DOHH2 (cell line): ENCODE results near the gene RGS3.

Source experiments
- EZH2phosphoT487 ChIP-seq: fragments of 200-600 bp; sonication (generic); IDR thresholded peaks from 2 replicates; pipeline ENCODE4 v1.6.1; 2017; ENCODE audit warnings: borderline replicate concordance, mild to moderate bottlenecking, antibody characterized with exemption, low read length, moderate library complexity, mixed read lengths
- TF ChIP-seq, protein P1 (sequence below): fragments of 200-600 bp; sonication (generic); IDR thresholded peaks from one replicate; pipeline ENCODE4 v1.5.1; 2014; ENCODE audit warnings: antibody characterized with exemption, mild to moderate bottlenecking, low read depth, low read length; ENCODE audit not compliant: poor library complexity, severe bottlenecking

DNA sequence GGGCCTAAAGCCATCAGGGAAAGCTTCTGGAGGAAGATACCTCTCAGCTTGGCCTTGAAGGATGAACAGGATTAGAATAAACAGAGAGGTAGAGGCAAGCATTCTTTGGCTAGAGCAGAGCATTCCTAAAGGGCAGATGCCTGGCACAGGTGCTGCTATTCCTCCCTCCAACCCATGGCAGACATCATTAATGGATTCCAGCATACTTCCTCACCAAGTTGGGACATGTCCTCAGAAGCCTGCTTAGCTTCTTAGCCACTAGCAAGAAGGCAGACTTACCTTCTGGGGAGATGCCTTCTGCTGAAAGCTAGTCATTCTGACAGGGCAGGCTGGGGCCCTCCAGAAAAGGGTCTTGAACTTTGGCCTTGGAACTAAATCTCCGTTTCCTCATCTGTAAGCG, 122.0 kb downstream of the RGS3 start:
- TF ChIP-seq, protein P1, sequence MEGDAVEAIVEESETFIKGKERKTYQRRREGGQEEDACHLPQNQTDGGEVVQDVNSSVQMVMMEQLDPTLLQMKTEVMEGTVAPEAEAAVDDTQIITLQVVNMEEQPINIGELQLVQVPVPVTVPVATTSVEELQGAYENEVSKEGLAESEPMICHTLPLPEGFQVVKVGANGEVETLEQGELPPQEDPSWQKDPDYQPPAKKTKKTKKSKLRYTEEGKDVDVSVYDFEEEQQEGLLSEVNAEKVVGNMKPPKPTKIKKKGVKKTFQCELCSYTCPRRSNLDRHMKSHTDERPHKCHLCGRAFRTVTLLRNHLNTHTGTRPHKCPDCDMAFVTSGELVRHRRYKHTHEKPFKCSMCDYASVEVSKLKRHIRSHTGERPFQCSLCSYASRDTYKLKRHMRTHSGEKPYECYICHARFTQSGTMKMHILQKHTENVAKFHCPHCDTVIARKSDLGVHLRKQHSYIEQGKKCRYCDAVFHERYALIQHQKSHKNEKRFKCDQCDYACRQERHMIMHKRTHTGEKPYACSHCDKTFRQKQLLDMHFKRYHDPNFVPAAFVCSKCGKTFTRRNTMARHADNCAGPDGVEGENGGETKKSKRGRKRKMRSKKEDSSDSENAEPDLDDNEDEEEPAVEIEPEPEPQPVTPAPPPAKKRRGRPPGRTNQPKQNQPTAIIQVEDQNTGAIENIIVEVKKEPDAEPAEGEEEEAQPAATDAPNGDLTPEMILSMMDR = no peak
- TF ChIP-seq EZH2phosphoT487 = no peak
